DND-41 (cell line): ENCODE results near the gene S100A2.

Source experiments
- ATAC-seq: fragments of 200-7000 bp; cut with Tn5 transposase; 3 replicates; pipeline ENCODE4 v1.9.1; 2021; ENCODE audit warnings: low read depth; ENCODE audit not compliant: insufficient read depth
- DNase-seq: peaks from one replicate; pipeline ENCODE4 v3.0.0-alpha.2; 2020
- H2AFZ ChIP-seq: 2 replicates; pipeline ENCODE4 v1.6.0; 2012; ENCODE audit warnings: low read depth, low read length
- H3K27ac ChIP-seq: 2 replicates; pipeline ENCODE4 v1.5.1; 2012; ENCODE audit warnings: low read length, inconsistent platforms
- H3K27me3 ChIP-seq: fragments of 200-600 bp; sonication (generic); 2 replicates; pipeline ENCODE4 v1.6.0; 2012; ENCODE audit warnings: low read length, mild to moderate bottlenecking, inconsistent platforms; ENCODE audit not compliant: insufficient read depth, poor library complexity
- H3K36me3 ChIP-seq: 2 replicates; pipeline ENCODE4 v1.5.1; 2012; ENCODE audit warnings: low read length, inconsistent platforms; ENCODE audit not compliant: insufficient read depth
- H3K4me1 ChIP-seq: 2 replicates; pipeline ENCODE4 v1.5.1; 2012; ENCODE audit warnings: mild to moderate bottlenecking, low read length; ENCODE audit not compliant: insufficient read depth
- H3K4me2 ChIP-seq: 2 replicates; pipeline ENCODE4 v1.6.0; 2012; ENCODE audit warnings: mild to moderate bottlenecking, moderate library complexity, low read length, inconsistent platforms; ENCODE audit not compliant: insufficient read depth
- H3K4me3 ChIP-seq, 2 experiments: fragments of 200-600 bp in 1 of 2; shearing (Covaris generic) in 1 of 2; 2 replicates each; pipeline ENCODE4 v1.5.1; 2012 to 2016; ENCODE audit warnings: inconsistent platforms in 2 of 2, low read length in 2 of 2, mild to moderate bottlenecking in 2 of 2, low read depth in 1 of 2, moderate library complexity in 1 of 2
- H3K79me2 ChIP-seq: 2 replicates; pipeline ENCODE4 v1.6.0; 2012; ENCODE audit warnings: low read length, inconsistent platforms; ENCODE audit not compliant: insufficient read depth
- H3K9ac ChIP-seq: 2 replicates; pipeline ENCODE4 v1.6.0; 2012; ENCODE audit warnings: low read depth, mild to moderate bottlenecking, inconsistent platforms, low read length, moderate library complexity
- H3K9me3 ChIP-seq: 2 replicates; pipeline ENCODE4 v1.5.1; 2012; ENCODE audit warnings: low read length, moderate library complexity, mild to moderate bottlenecking, inconsistent platforms; ENCODE audit not compliant: insufficient read depth, severe bottlenecking
- H4K20me1 ChIP-seq: 2 replicates; pipeline ENCODE4 v1.6.0; 2012; ENCODE audit warnings: low read length; ENCODE audit not compliant: insufficient read depth
- CTCF ChIP-seq: IDR thresholded peaks from 2 replicates; pipeline ENCODE4 v1.5.1; 2012; ENCODE audit warnings: borderline replicate concordance, low read length, moderate library complexity, mild to moderate bottlenecking; ENCODE audit not compliant: poor library complexity, severe bottlenecking; ENCODE audit errors: extremely low read depth
- EZH2 ChIP-seq: IDR thresholded peaks from 3 replicates; pipeline ENCODE4 v1.6.1; 2012; ENCODE audit warnings: borderline replicate concordance, low read depth, mild to moderate bottlenecking, moderate library complexity, low read length, inconsistent platforms; ENCODE audit not compliant: severe bottlenecking

S100A2 gene

DNA sequence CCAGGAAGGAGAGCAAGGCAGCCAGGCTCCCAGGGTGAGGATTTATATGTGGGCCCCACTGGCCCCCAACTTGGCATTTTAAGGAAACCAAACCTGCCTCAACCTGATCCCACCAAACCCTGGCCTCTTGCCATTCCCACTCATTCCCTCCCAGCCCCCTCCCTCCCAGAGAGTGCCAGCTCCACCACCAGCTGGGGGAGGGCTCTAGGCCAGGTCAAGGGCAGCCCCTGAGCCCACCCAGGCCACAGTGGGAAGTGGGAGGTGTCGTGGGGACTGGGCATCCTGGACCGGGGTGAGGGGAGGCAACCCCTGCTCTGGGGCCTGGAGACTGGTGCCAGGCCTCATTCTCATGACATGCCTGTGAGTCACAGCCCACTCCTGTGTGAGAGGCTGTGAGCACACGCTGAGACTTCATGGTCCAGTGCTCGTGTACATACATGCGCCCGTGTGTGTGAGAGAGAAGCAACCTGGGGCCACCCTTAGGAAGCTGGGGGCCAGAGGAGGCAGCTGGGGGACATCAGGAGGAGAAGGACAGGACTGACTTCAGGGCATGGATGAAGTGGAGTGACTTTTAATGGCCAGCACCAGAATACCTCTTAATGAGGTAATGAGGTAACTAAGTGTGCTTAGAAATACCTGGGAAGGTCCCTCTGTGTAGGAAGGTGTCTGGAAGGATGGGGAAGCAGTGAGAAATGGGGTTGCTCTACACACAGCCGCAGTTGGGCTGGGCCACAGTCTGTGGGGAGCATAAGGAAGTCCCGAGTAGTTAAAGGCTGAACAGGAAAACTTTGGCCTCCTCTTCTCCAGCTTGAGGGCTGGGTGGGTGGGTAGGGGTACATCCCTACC, at the start of gene S100A2:
S100A2 (minus strand) TSS at position 316 of the 846 bp plus-strand sequence. CDS start 1,967 bp downstream, outside the sequence.
- no peaks in the 10 kb centered on the region for H3K79me2 ChIP-seq
- H3K9me3 ChIP-seq: no peaks in the 10 kb centered on the region
- H3K9ac ChIP-seq: no peak within 1 kb of the TSS
- H3K36me3 ChIP-seq: no peaks in the 10 kb centered on the region
- no peak within 1 kb of the TSS for H3K4me3 ChIP-seq
- H3K27ac ChIP-seq: no peak within 1 kb of the TSS
- H3K4me2 ChIP-seq: no peak within 1 kb of the TSS
- ATAC-seq (no peak), DNase-seq (no peak)
- H4K20me1 ChIP-seq: no peaks in the 10 kb centered on the region
- TF ChIP-seq EZH2 (no peak), CTCF (no peak)
- H3K27me3 ChIP-seq: no peaks in the 10 kb centered on the region
- no peak within 1 kb of the TSS for H2AFZ ChIP-seq
- peaks cover 14% of the 10 kb centered on the region for H3K4me1 ChIP-seq

- DNase-seq: no peak
- no peaks in the 10 kb centered on the region for H3K4me1 ChIP-seq
- TF ChIP-seq CTCF (no peak), EZH2 (no peak)
- no peaks in the 10 kb centered on the region for H3K27me3 ChIP-seq
- no peak for ATAC-seq
- no peaks in the 10 kb centered on the region for H3K36me3 ChIP-seq
- no peaks in the 10 kb centered on the region; the same call in 1 of the 2 replicates for H4K20me1 ChIP-seq
- no peak overlapping the region for H2AFZ ChIP-seq
- no peaks in the 10 kb centered on the region for H3K9me3 ChIP-seq
- H3K4me3 ChIP-seq: no peak overlapping the region
- H3K4me2 ChIP-seq: no peak overlapping the region
- no peaks in the 10 kb centered on the region for H3K79me2 ChIP-seq
- H3K27ac ChIP-seq: no peak overlapping the region
- H3K9ac ChIP-seq: no peak overlapping the region
These were observed 49.8 kb upstream of the S100A2 start for GRCh38 chr1:153615406-153615805.

DNA sequence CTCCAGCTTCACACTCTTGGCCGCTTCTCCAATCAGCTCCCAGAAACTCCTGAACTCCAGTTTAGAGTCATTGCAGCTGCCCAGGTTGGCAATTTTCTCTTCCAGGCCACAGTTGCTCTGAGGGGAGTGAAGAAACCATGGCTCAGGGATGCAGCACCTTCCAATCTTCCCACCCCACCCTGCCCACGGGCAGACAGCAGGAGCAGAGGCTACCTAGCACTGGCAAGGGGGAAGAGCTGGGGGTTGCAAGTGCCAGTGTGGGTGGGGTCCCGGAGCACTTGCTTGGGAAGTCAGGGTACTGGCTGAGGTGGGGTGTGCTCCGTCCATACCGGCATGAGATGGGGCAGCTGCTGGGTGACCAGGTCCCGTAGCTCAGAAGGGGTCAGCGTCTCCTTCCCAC, 49.3 kb upstream of the S100A2 start:
- Histone ChIP-seq H4K20me1 (no peaks in the 10 kb centered on the region; the same call in 1 of the 2 replicates), H3K9ac (no peak overlapping the region), H3K36me3 (no peaks in the 10 kb centered on the region), H3K4me2 (no peak overlapping the region), H3K79me2 (no peaks in the 10 kb centered on the region), H3K27ac (no peak overlapping the region), H2AFZ (no peak overlapping the region), H3K4me3 (no peak overlapping the region), H3K9me3 (no peaks in the 10 kb centered on the region), H3K27me3 (no peaks in the 10 kb centered on the region), H3K4me1 (no peaks in the 10 kb centered on the region)
- no peak for ATAC-seq
- TF ChIP-seq CTCF: no peak
- no peak for TF ChIP-seq EZH2
- DNase-seq: no peak
